ENCODE results near the gene TRIM37. TPM values are rescaled to one million over a fixed set of nuclear protein-coding genes. Genes with fewer than 3 reads are reported as not detected.
A peak's percentile ranks its signal among the peaks of the same experiment; 100 is the strongest.
"Not testable (repeated sequence)": the region's sequence is repeated elsewhere in the genome, so short reads cannot be mapped to it uniquely, and the experiment has no call there.

The TRIM37 gene
- polyA plus RNA-seq, 4 donors = 25.3 to 30.7 (median 26.4) TPM

- DNase-seq (ENCODE audit: low read depth in 4 of 4, low spot score in 3 of 4) = peak in 1 of 4 donors; percentile 15
Measured at GRCh38 chr17:58960068-58960467, 146.6 kb downstream of the TRIM37 start.

DNA sequence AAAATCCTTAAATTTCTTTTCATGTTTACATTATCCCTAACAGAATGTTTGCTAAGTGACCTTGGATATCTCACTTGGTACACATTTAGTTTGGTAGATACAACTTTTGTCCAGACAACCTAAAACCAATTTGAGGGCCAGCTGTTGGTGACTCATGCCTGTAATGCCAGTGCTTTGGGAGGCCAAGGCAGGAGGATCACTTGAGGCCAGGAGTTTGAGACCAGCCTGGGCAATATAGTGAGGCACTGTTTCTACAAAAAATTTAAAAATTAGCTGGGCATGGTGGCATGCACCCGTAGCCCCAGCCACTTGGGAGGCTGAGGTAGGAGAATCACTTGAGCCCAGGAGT is 149.0 kb downstream of the TRIM37 start:
- not testable (repeated sequence) for DNase-seq (ENCODE audit: low read depth in 4 of 4, low spot score in 3 of 4)

DNA sequence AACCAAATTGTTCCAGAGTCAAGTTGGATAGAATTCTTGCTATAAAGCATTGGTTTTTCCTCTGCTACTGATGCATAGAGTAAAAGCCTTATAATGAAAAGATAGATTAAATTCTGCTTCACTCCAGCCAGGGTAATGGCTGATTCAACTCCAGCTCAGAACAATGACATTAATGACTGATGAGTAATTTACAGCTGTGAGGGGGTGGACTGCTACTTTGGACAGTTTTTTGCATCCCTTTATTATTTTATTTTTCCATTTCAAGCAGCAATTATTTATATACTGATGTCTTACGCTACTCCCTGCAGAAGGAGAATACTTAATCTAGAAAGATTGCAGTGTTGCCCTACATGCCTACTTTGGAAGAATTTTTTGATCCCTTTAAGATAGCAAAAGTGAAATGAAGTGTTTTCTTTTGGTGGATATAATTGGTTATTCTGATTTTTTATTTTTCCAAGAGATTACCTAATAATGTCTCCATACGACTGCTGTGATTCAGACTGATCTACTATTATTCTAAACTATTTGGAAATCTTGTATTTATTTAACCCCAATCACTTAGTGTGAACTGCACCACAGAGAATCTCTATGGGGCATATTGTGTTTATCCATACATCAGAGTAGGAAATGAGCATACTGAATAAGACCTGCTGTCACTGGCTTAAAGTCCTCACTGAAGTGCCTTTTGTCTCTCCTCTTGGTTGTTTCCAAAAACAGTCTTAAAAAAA is 149.5 kb downstream of the TRIM37 start:
- DNase-seq (ENCODE audit: low read depth in 4 of 4, low spot score in 3 of 4) = no peak

DNA sequence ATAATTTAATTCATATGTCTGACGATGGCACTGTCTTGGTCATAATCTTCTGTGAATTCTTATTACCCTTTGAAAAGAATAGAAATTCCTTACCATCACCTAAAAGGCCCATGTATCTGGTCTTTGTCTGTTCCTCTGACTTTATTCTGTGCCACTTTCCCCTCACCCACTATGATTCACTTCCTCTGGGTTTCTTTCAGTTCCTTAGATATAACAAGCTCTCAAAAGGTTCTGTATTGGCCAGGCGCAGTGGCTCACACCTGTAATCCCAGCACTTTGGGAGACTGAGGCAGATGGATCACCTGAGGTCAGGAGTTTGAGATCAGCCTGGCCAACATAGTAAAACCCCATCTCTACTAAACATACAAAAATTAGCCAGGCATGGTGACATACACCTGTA is 152.3 kb downstream of the TRIM37 start:
- DNase-seq (ENCODE audit: low read depth in 4 of 4, low spot score in 3 of 4) = not testable (repeated sequence)

DNA sequence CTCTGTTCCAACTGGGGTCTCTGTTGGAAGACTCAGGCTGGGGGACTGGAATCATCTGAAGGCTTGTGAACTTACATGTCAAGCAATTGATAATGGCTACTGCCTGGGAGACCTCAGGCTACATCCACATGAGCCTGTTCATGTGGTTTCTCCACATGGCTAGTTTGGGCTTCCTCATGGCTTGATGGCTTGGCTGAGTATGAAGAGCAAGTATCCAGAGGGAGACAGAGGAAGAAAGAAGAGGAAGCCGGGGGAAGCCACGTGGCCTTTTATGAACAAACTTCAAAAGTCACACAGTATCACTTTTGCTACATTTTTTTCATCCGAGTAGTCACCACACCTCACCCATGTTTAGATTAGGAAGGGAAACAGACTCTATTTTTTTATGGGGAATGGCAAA is 158.9 kb downstream of the TRIM37 start:
- no peak for DNase-seq (ENCODE audit: low read depth in 4 of 4, low spot score in 3 of 4)

DNA sequence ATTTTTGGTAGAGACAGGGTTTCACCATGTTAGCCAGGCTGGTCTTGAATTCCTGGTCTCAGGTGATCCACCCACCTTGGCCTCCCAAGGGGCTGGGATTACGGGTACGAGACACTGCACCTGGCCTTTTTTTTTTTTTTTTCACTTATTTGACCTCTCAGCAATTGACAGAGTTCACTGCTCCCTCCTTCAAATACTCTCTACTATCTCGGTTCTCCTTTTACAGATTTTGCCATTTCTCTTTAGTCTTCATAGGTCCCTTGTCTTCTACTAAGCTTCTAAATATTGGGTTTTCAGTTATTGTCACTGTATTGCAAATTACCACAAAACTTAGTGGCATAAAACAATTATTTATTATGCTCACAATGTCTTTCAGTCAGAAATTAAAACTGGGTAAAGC is 159.3 kb downstream of the TRIM37 start:
- no peak for DNase-seq (ENCODE audit: low read depth in 4 of 4, low spot score in 3 of 4)

DNA sequence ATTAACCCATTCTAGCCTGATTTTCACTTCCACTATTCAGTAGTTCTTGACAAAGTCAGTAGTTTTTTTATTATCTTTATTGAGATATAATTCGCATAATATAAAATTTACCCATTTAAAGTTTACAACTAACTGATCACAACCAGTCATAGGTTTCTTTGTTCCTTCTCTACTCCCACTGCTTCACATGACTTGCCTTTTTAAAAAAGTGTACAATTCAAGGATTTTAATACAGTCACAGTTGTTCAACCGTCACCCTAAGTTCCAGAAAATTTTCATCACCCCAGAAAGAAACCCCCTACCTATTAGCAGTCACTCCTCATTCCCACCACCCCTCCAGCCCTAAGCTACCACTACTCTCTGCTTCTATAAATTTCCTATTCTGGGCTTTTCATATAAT is 162.5 kb downstream of the TRIM37 start:
- no peak for DNase-seq (ENCODE audit: low read depth in 4 of 4, low spot score in 3 of 4)

DNA sequence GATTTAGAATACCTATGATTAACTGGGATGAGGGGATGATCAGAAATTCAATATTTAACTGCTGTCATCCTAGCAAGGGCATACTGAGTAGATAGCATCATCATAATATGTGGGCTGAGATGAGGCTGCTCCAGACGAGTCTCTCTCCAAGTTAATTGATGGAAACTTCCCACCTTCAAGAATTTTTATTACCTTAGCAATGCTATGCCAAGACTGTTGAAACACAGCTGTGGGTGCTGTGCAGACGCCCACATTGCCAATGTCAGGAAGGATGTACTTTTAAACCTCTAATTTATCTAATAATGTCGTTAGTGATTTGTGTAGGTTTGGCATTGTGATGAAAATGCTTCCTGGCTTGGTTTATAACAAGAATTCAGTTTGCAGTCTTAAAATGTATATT is 170.4 kb downstream of the TRIM37 start:
- DNase-seq (ENCODE audit: low read depth in 4 of 4, low spot score in 3 of 4) = no peak

DNA sequence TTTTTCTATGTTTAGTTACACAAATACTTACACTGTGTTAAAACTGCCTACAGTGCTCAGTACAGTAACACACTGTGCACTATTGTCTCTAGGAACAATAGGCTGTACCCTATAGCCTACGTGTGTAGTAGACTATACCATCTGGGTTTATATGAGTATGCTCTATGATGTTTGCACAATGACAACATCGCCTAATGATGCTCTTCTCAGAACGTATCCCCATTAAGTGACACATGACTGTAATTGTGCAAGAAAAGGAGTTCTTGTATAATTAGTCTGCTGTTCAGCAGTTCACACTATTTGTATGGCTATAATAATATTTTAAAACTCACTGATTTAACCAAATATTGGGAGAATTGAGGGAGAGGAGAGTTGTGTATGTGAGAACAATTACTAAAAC is 173.7 kb downstream of the TRIM37 start:
- no peak for DNase-seq (ENCODE audit: low read depth in 4 of 4, low spot score in 3 of 4)

Other genes starting within 250 kb of the TRIM37 start
- gene SKA2, start 48.3 kb upstream of the TRIM37 start, polyA plus RNA-seq (ENCODE audit: insufficient read length in 4 of 4) = 100 to 1,000 TPM in 1 of 4 donors, 10 to 100 TPM in 3; 69.0 to 105 (median 81.2) TPM
- gene PRR11, start 48.9 kb upstream of the TRIM37 start, polyA plus RNA-seq (ENCODE audit: insufficient read length in 4 of 4) = 10 to 100 TPM; 16.9 to 19.7 (median 17.4) TPM
- 10 to 100 TPM; 20.3 to 25.7 (median 22.4) TPM for gene SMG8, start 103.2 kb upstream of the TRIM37 start, polyA plus RNA-seq (ENCODE audit: insufficient read length in 4 of 4)
- gene GDPD1, start 113.6 kb upstream of the TRIM37 start, polyA plus RNA-seq (ENCODE audit: insufficient read length in 4 of 4) = 10 to 100 TPM in 3 of 4 donors, 1 to 10 TPM in 1; 5.5 to 12.9 (median 10.7) TPM
- 10 to 100 TPM in 3 of 4 donors, 1 to 10 TPM in 1; 8.6 to 35.1 (median 33.0) TPM for gene YPEL2, start 224.8 kb upstream of the TRIM37 start, polyA plus RNA-seq (ENCODE audit: insufficient read length in 4 of 4)

Data from left renal pelvis (tissue), 4 donors.